Testis (tissue), 3 donors: ENCODE data around the gene TENM4. TPM values are rescaled to one million over a fixed set of nuclear protein-coding genes. Genes with fewer than 3 reads are reported as not detected.

Source experiments
- DNase-seq: peaks from one replicate; pipeline ENCODE4 v3.0.0-alpha.2; 2019
- H3K27ac ChIP-seq, 2 donors: fragments of 200-600 bp; sonication (generic); one replicate each; pipeline ENCODE4 v1.5.1; 2019
- H3K27me3 ChIP-seq: fragments of 200-600 bp; sonication (generic); one replicate; pipeline ENCODE4 v1.5.1; 2019
- H3K36me3 ChIP-seq: fragments of 200-600 bp; sonication (generic); one replicate; pipeline ENCODE4 v1.5.1; 2017; ENCODE audit warnings: low read depth; ENCODE audit errors: missing control alignments
- H3K4me1 ChIP-seq: fragments of 200-600 bp; sonication (generic); one replicate; pipeline ENCODE4 v1.5.1; 2019
- H3K4me3 ChIP-seq, 2 donors: fragments of 200-600 bp; sonication (generic); one replicate each; pipeline ENCODE4 v1.5.1; 2017 to 2019
- H3K9me3 ChIP-seq: fragments of 200-600 bp; sonication (generic); one replicate; pipeline ENCODE4 v1.5.1; 2017
- POLR2A ChIP-seq: fragments of 450-650 bp; IDR thresholded peaks from one replicate; pipeline ENCODE4 v1.6.1; 2017; ENCODE audit warnings: antibody characterized with exemption, mild to moderate bottlenecking, moderate library complexity
- WGBS, 2 donors: methylation state at CpG; one replicate each; pipeline ENCODE4 v1.1.5; 2018; 5-methylcytosine and 5-hydroxymethylcytosine counted together
- intact Hi-C: fragments of 100-400 bp; cut with DNase I; formaldehyde crosslinking; loops from one replicate; pipeline ENCODE4 v1.15.1; 2023; ENCODE audit warnings: low total_unique reads
- polyA plus RNA-seq: library from polyadenylated mRNA; stranded (reverse); fragments of 350-450 nt; fragmentation: Illumina TruSeq; extraction: RNeasy Lipid Tissue Mini Kit (QIAGEN cat#74804); gene quantifications from one replicate; pipeline ENCODE4 v1.2.3, GENCODE V29; 2014; ENCODE audit warnings: low read depth, low replicate concordance; ENCODE audit not compliant: insufficient read depth
- total RNA-seq, 2 donors: library from RNA; depleted of rRNA; stranded (reverse); fragments of >200 nt; gene quantifications; one replicate each; pipeline ENCODE4 v1.2.3, GENCODE V29; 2016
- TF ChIP-seq, protein P1 (sequence below), 3 experiments: fragments of 450-650 bp in 2 of 3; fragments of 200-600 bp in 1 of 3; sonication (generic) in 1 of 3; IDR thresholded peaks; one replicate each; pipeline ENCODE4 v1.5.1; 2016 to 2019; ENCODE audit warnings: antibody characterized with exemption in 3 of 3, mild to moderate bottlenecking in 2 of 3, moderate library complexity in 1 of 3

Gene TENM4
- total and polyA plus RNA-seq, 3 donors from 2014 or later: 10.6 to 17.9 (median 11.4) TPM

DNA sequence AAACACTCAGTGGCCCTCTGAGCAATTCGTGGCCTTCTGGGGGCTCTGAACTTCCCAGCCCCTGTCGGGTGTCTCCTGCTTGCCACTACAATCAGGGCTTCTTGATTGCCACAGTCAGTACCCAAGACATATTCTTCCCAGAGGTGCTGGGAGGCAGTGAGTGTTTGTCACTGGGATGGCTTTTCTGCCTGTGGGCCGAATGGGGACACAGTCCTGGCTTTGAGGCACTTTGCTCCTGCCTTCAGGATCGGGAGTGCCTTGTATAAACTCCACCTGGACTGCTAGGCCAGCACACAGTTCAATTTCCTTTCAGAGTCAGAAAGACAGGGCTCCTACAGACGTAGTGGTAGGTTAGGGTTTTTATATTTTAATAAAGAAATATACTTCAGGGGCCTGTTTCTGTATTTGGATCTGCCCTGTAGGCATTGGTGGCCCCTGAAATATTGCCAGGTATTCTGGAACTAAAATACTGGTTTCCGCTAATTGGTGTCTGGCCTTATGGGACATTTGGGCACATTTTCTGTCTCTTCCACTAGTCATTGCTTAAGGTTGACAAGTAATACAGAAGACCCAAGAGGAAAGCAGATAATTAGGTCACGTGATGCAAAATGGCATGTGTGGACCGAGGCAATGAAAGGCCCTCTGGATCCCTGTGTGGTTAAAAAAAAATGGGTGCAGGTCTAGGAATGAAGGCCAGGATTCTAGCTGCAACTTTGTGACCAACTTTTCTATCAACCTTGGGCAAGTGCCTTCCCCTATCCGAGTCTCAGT, 767.8 kb downstream of the TENM4 start:
- Histone ChIP-seq H3K4me3 (no peak overlapping the region), H3K4me1 (no peaks in the 10 kb centered on the region), H3K36me3 (no peaks in the 10 kb centered on the region), H3K27me3 (no peaks in the 10 kb centered on the region), H3K27ac (no peak overlapping the region), H3K9me3 (no peaks in the 10 kb centered on the region)
- no peak for DNase-seq
- TF ChIP-seq, protein P1, sequence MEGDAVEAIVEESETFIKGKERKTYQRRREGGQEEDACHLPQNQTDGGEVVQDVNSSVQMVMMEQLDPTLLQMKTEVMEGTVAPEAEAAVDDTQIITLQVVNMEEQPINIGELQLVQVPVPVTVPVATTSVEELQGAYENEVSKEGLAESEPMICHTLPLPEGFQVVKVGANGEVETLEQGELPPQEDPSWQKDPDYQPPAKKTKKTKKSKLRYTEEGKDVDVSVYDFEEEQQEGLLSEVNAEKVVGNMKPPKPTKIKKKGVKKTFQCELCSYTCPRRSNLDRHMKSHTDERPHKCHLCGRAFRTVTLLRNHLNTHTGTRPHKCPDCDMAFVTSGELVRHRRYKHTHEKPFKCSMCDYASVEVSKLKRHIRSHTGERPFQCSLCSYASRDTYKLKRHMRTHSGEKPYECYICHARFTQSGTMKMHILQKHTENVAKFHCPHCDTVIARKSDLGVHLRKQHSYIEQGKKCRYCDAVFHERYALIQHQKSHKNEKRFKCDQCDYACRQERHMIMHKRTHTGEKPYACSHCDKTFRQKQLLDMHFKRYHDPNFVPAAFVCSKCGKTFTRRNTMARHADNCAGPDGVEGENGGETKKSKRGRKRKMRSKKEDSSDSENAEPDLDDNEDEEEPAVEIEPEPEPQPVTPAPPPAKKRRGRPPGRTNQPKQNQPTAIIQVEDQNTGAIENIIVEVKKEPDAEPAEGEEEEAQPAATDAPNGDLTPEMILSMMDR (IDR thresholded peaks at IDR 0.05): no peak
- no peak for TF ChIP-seq POLR2A
- intact Hi-C loops: no loop called here
- 78 to 82% methylated on average over 9 of the region's 9 CpGs for WGBS, 2 donors

DNA sequence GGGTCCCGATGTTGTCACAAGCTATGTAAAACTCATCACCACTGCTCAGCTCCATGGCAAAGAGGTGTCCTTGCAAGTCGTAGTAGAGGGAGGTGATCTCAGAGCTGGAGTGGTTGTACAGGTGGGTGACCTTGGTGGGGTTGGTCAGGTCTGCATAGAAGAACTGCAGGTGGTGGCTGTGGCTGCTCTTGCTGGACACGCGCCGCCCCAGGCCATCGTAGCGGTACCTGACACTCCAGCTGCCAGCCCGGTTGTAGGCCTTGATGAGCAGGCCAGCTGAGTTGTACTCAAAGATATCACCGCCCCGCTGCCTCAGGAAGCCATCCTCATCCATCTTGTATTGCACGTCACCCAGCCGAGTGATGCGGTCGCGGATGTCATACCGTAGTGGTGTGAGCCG, 771.6 kb downstream of the TENM4 start:
- DNase-seq: no peak
- H3K4me3 ChIP-seq: no peak overlapping the region
- no peaks in the 10 kb centered on the region for H3K4me1 ChIP-seq
- no peaks in the 10 kb centered on the region for H3K36me3 ChIP-seq
- H3K9me3 ChIP-seq: no peaks in the 10 kb centered on the region
- H3K27me3 ChIP-seq: no peaks in the 10 kb centered on the region
- TF ChIP-seq, protein P1 (IDR thresholded peaks at IDR 0.05): no peak
- no peak for TF ChIP-seq POLR2A
- intact Hi-C loops: no loop called here
- WGBS, 2 donors: 93 to 97% methylated on average over 2 to 17 of the region's 17 CpGs
- H3K27ac ChIP-seq: no peak overlapping the region

DNA sequence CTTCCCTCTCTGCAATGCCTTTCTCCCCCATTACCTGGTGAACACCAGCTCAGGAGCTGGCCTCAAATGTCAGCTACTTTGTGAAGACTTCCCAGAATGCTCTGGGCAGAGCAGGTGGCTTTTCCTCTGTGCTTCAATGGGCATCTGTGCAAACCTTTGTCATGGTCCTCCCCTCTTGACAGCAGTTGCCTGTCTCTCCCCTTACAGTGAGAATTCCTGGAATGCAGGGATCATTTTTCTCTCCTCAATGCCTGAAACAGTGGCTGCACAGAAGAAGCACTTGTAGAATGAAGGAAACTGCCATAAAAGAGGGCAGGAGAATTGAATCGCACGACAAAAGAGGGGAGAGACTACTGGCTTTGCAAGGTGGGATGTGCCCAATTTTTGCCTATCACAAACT, 773.4 kb downstream of the TENM4 start:
- intact Hi-C loops: no loop called here
- H3K9me3 ChIP-seq: no peaks in the 10 kb centered on the region
- no peaks in the 10 kb centered on the region for H3K27me3 ChIP-seq
- no peaks in the 10 kb centered on the region for H3K36me3 ChIP-seq
- no peak overlapping the region for H3K27ac ChIP-seq
- WGBS, 2 donors: 62 to 84% methylated on average over 2 of the region's 2 CpGs
- H3K4me1 ChIP-seq: no peaks in the 10 kb centered on the region
- DNase-seq: no peak
- TF ChIP-seq, protein P1 (IDR thresholded peaks at IDR 0.05): no peak
- no peak overlapping the region for H3K4me3 ChIP-seq

DNA sequence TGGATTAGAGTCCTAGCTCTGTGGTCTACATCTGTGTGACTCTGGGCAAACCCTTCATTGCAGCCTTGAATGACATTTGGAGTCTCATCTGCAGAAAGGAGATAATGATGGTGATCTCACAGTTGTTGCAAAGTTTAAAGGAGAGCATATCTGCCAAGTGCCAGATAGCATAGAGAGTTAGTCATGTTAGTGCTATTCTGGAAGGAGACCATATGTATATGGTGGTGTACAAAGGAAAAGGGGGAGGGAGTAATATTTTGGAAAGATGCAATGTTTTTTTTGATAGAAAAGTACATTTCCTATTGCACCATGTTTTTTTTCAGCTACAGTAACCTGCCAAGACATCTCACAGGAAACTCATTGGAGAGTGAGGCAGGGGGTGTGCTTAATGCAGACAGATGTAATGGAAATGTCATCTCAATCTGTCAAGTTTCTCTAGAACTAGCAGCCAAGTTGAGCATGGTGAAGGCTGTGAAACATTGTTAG, 774.1 kb downstream of the TENM4 start:
- no peak overlapping the region for H3K4me3 ChIP-seq
- no peaks in the 10 kb centered on the region for H3K9me3 ChIP-seq
- TF ChIP-seq, protein P1 (IDR thresholded peaks at IDR 0.05): no peak
- TF ChIP-seq POLR2A: no peak
- intact Hi-C loops: no loop called here
- H3K4me1 ChIP-seq: no peaks in the 10 kb centered on the region
- DNase-seq: no peak
- H3K36me3 ChIP-seq: no peaks in the 10 kb centered on the region
- no peaks in the 10 kb centered on the region for H3K27me3 ChIP-seq
- H3K27ac ChIP-seq: no peak overlapping the region

DNA sequence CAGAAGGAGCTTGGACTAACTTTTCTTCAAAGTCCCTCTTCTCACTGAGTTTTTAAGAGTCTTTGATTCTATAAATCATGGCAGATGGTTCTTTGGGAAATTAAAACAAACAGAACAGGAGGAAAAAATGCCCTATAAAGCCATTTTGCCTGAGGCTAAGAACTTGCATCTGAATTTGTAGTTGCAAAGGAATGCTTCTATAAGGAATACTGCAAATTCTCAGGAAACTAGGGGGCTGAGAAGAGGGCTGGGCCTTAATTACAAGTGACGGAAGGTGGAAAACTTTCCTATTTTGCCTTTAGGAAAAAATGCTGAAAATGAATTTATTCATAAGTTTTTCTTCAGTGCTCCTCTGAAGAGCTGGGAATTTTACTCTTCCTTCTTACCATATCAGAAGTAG, 776.2 kb downstream of the TENM4 start:
- no peaks in the 10 kb centered on the region for H3K4me1 ChIP-seq
- no peak overlapping the region for H3K4me3 ChIP-seq
- no peak overlapping the region for H3K27ac ChIP-seq
- no peaks in the 10 kb centered on the region for H3K27me3 ChIP-seq
- 88 to 95% methylated on average over 1 of the region's 1 CpG for WGBS, 2 donors
- DNase-seq: no peak
- TF ChIP-seq POLR2A: no peak
- TF ChIP-seq, protein P1 (IDR thresholded peaks at IDR 0.05): no peak
- H3K36me3 ChIP-seq: no peaks in the 10 kb centered on the region
- intact Hi-C loops: no loop called here
- H3K9me3 ChIP-seq: no peaks in the 10 kb centered on the region
